PC-9 (cell line): ENCODE results near the gene BNC1.

ENCODE experiments used
- EZH2 ChIP-seq: fragments of 200-600 bp; sonication (generic); IDR thresholded peaks from 2 replicates; pipeline ENCODE4 v1.8.0; 2017; ENCODE audit warnings: antibody characterized with exemption, low read depth
- TF ChIP-seq, protein P1 (sequence below): fragments of 200-600 bp; sonication (generic); conservative IDR thresholded peaks from 2 replicates; pipeline ENCODE4 v1.6.1; 2017; ENCODE audit warnings: mixed run types, antibody characterized with exemption, mild to moderate bottlenecking, moderate library complexity

DNA sequence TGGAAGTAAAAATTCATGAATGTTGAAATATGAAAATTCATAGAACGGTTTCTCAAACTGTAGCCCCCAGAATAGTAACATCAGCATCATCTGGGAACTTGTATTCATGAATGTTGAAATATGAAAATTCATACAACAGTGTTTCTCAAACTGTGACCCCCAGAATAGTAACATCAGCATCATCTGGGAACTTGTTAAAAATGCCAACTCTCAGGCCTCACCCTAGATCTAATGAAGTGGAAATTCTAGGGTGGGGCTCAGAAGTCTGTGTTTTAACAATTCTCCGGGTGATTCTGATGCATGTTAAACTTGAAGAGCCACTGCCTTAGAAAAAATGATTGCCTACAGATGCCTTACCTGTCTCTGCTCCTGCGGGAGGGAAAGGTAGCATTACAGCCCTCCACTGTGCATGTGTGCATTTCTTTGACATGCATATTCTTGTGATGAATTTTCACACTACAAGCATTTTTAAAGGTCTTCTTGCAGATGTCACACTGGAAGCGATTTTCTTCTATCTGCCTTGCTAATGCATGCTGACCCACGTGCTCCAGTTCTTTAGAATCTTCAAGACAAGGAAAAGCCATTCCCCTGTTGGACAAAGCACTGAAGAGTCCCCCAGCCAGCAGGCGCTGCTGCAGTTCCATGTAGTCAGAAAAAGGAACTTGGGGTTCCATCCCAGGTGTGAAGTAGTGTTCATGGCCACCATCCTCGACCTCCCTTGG lies 21.7 kb downstream of the BNC1 start:
- TF ChIP-seq, protein P1, sequence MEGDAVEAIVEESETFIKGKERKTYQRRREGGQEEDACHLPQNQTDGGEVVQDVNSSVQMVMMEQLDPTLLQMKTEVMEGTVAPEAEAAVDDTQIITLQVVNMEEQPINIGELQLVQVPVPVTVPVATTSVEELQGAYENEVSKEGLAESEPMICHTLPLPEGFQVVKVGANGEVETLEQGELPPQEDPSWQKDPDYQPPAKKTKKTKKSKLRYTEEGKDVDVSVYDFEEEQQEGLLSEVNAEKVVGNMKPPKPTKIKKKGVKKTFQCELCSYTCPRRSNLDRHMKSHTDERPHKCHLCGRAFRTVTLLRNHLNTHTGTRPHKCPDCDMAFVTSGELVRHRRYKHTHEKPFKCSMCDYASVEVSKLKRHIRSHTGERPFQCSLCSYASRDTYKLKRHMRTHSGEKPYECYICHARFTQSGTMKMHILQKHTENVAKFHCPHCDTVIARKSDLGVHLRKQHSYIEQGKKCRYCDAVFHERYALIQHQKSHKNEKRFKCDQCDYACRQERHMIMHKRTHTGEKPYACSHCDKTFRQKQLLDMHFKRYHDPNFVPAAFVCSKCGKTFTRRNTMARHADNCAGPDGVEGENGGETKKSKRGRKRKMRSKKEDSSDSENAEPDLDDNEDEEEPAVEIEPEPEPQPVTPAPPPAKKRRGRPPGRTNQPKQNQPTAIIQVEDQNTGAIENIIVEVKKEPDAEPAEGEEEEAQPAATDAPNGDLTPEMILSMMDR: no peak
- no peak for TF ChIP-seq EZH2
